Measurements from ENCODE around the gene COL11A2. TPM values are rescaled to one million over a fixed set of nuclear protein-coding genes. Genes with fewer than 3 reads are reported as not detected.

COL11A2 gene
- total RNA-seq, 2 donors from 2014 or later, result 1.1 to 1.3 TPM

- Mint-ChIP-seq H3K27ac (no peak overlapping the region), H3K4me3 (no peak overlapping the region)
These were observed 23.6 kb downstream of the COL11A2 start for GRCh38 chr6:33168639-33169038.

GRCh38 chr6:33168284-33168601, 24.0 kb downstream of the COL11A2 start:
- Mint-ChIP-seq H3K4me3 (no peak overlapping the region), H3K36me3 (no peaks in the 10 kb centered on the region), H3K9me3 (no peaks in the 10 kb centered on the region), H3K27me3 (peaks cover 0 to 5% of the 10 kb centered on the region in 2 donors), H3K27ac (no peak overlapping the region), H3K4me1 (ENCODE audit: low read depth in 2 of 2) (no peaks in the 10 kb centered on the region)
- peak; percentile 29 for DNase-seq (ENCODE audit: low spot score)
- ATAC-seq, result no peak

More at GRCh38 chr6:33168639-33169038, 23.6 kb downstream of the COL11A2 start:
- H3K9me3 Mint-ChIP-seq, result no peaks in the 10 kb centered on the region
- no peaks in the 10 kb centered on the region for H3K36me3 Mint-ChIP-seq
- no peak for ATAC-seq
- peak; percentile 39 for DNase-seq (ENCODE audit: low spot score)
- H3K4me1 Mint-ChIP-seq (ENCODE audit: low read depth in 2 of 2), result no peaks in the 10 kb centered on the region
- peaks cover 0 to 5% of the 10 kb centered on the region in 2 donors for H3K27me3 Mint-ChIP-seq

GRCh38 chr6:33167374-33168283, 24.6 kb downstream of the COL11A2 start:
- ATAC-seq (no peak), DNase-seq (ENCODE audit: low spot score) (peak; percentile 55)
- no peak overlapping the region for H3K4me3 Mint-ChIP-seq
- H3K27me3 Mint-ChIP-seq, result peaks cover 0 to 5% of the 10 kb centered on the region in 2 donors
- no peak overlapping the region for H3K27ac Mint-ChIP-seq
- H3K36me3 Mint-ChIP-seq, result no peaks in the 10 kb centered on the region
- no peaks in the 10 kb centered on the region for H3K9me3 Mint-ChIP-seq
- H3K4me1 Mint-ChIP-seq (ENCODE audit: low read depth in 2 of 2), result no peaks in the 10 kb centered on the region

- no peak for ATAC-seq
- Mint-ChIP-seq H3K27me3 (peaks cover 0 to 5% of the 10 kb centered on the region in 2 donors), H3K9me3 (no peaks in the 10 kb centered on the region), H3K4me3 (no peak overlapping the region), H3K36me3 (no peaks in the 10 kb centered on the region), H3K4me1 (ENCODE audit: low read depth in 2 of 2) (peaks cover 2 to 5% of the 10 kb centered on the region in 2 donors), H3K27ac (no peak overlapping the region)
- peak; percentile 51 for DNase-seq (ENCODE audit: low spot score)
These were observed 25.5 kb downstream of the COL11A2 start for GRCh38 chr6:33166811-33167210.

GRCh38 chr6:33166363-33166762, 25.9 kb downstream of the COL11A2 start:
- Mint-ChIP-seq H3K27me3 (peaks cover 2 to 5% of the 10 kb centered on the region in 2 donors), H3K9me3 (no peaks in the 10 kb centered on the region)

GRCh38 chr6:33165581-33166258, 26.5 kb downstream of the COL11A2 start:
- peak; percentile 59 for DNase-seq (ENCODE audit: low spot score)
- Mint-ChIP-seq H3K36me3 (no peaks in the 10 kb centered on the region), H3K27me3 (peaks cover 2 to 5% of the 10 kb centered on the region in 2 donors), H3K4me3 (no peak overlapping the region), H3K9me3 (no peaks in the 10 kb centered on the region), H3K27ac (peak overlapping the region in 1 of 2 donors; percentile 1), H3K4me1 (ENCODE audit: low read depth in 2 of 2) (peaks cover 10% of the 10 kb centered on the region in 2 donors)
- no peak for ATAC-seq

More at GRCh38 chr6:33166363-33166762, 25.9 kb downstream of the COL11A2 start:
- Mint-ChIP-seq H3K36me3 (no peaks in the 10 kb centered on the region), H3K4me3 (no peak overlapping the region), H3K4me1 (ENCODE audit: low read depth in 2 of 2) (peaks cover 6 to 9% of the 10 kb centered on the region in 2 donors), H3K27ac (no peak overlapping the region)
- DNase-seq (ENCODE audit: low spot score), result peak; percentile 10
- no peak for ATAC-seq

GRCh38 chr6:33164665-33165373, 27.4 kb downstream of the COL11A2 start:
- Mint-ChIP-seq H3K4me3 (no peak overlapping the region), H3K27ac (no peak overlapping the region), H3K9me3 (no peaks in the 10 kb centered on the region), H3K4me1 (ENCODE audit: low read depth in 2 of 2) (peaks cover 10% of the 10 kb centered on the region in 2 donors), H3K27me3 (peaks cover 2 to 5% of the 10 kb centered on the region in 2 donors), H3K36me3 (no peaks in the 10 kb centered on the region)
- peak; percentile 13 for DNase-seq (ENCODE audit: low spot score)
- ATAC-seq, result no peak

GRCh38 chr6:33164176-33164575, 28.1 kb downstream of the COL11A2 start:
- H3K9me3 Mint-ChIP-seq, result no peaks in the 10 kb centered on the region
- H3K36me3 Mint-ChIP-seq, result no peaks in the 10 kb centered on the region
- H3K4me1 Mint-ChIP-seq (ENCODE audit: low read depth in 2 of 2), result peaks cover 10% of the 10 kb centered on the region in 2 donors
- peaks cover 2 to 5% of the 10 kb centered on the region in 2 donors for H3K27me3 Mint-ChIP-seq
- H3K4me3 Mint-ChIP-seq, result no peak overlapping the region
- ATAC-seq (no peak), DNase-seq (ENCODE audit: low spot score) (peak; percentile 52)
- no peak overlapping the region for H3K27ac Mint-ChIP-seq

GRCh38 chr6:33163540-33163939, 28.7 kb downstream of the COL11A2 start:
- ATAC-seq (no peak), DNase-seq (ENCODE audit: low spot score) (no peak)
- Mint-ChIP-seq H3K4me1 (ENCODE audit: low read depth in 2 of 2) (peaks cover 10% of the 10 kb centered on the region in 2 donors), H3K36me3 (no peaks in the 10 kb centered on the region), H3K9me3 (no peaks in the 10 kb centered on the region), H3K27me3 (peaks cover 2 to 5% of the 10 kb centered on the region in 2 donors), H3K4me3 (no peak overlapping the region), H3K27ac (no peak overlapping the region)

- DNase-seq (ENCODE audit: low spot score) (peak; percentile 89), ATAC-seq (peak; percentile 91 to 93)
- Mint-ChIP-seq H3K36me3 (no peaks in the 10 kb centered on the region), H3K27me3 (peaks cover 2 to 5% of the 10 kb centered on the region in 2 donors), H3K4me1 (ENCODE audit: low read depth in 2 of 2) (peaks cover 10% of the 10 kb centered on the region in 2 donors), H3K27ac (peak overlapping the region in 1 of 2 donors; percentile 79), H3K4me3 (peak overlapping the region; percentile 85), H3K9me3 (no peaks in the 10 kb centered on the region)
These were observed 30.6 kb downstream of the COL11A2 start for GRCh38 chr6:33161354-33162331.

GRCh38 chr6:33160728-33161344, 31.4 kb downstream of the COL11A2 start:
- peak overlapping the region; percentile 85 for H3K4me3 Mint-ChIP-seq
- H3K4me1 Mint-ChIP-seq (ENCODE audit: low read depth in 2 of 2), result peaks cover 10% of the 10 kb centered on the region in 2 donors
- H3K9me3 Mint-ChIP-seq, result no peaks in the 10 kb centered on the region
- no peak for ATAC-seq
- no peaks in the 10 kb centered on the region for H3K36me3 Mint-ChIP-seq
- DNase-seq (ENCODE audit: low spot score), result no peak
- peak overlapping the region in 1 of 2 donors; percentile 79 for H3K27ac Mint-ChIP-seq
- H3K27me3 Mint-ChIP-seq, result peaks cover 2 to 5% of the 10 kb centered on the region in 2 donors

GRCh38 chr6:33160096-33160495, 32.2 kb downstream of the COL11A2 start:
- no peaks in the 10 kb centered on the region for H3K36me3 Mint-ChIP-seq
- DNase-seq (ENCODE audit: low spot score) (no peak), ATAC-seq (no peak)
- no peaks in the 10 kb centered on the region for H3K9me3 Mint-ChIP-seq
- H3K27me3 Mint-ChIP-seq, result peaks cover 2 to 5% of the 10 kb centered on the region in 2 donors
- no peak overlapping the region for H3K4me3 Mint-ChIP-seq
- H3K27ac Mint-ChIP-seq, result no peak overlapping the region
- peaks cover 10% of the 10 kb centered on the region in 2 donors for H3K4me1 Mint-ChIP-seq (ENCODE audit: low read depth in 2 of 2)

All from natural killer cell treated with Interleukin-12 subunit alpha and Interleukin-12 subunit beta and Interleukin-15 and Interleukin-18, amount 100 ng/mL, for 72 hours (primary cell).